GM18867 (cell line): Measurements from ENCODE around the gene AUNIP.
"Not testable (repeated sequence)": the region's sequence is repeated elsewhere in the genome, so short reads cannot be mapped to it uniquely, and the experiment has no call there.

Experiments
- ATAC-seq: cut with Tn5 transposase; IDR thresholded peaks from one replicate; pipeline ENCODE4 v1.9.1; 2021; ENCODE audit warnings: mild to moderate bottlenecking, moderate library complexity; ENCODE audit not compliant: unreplicated experiment

AUNIP gene

DNA sequence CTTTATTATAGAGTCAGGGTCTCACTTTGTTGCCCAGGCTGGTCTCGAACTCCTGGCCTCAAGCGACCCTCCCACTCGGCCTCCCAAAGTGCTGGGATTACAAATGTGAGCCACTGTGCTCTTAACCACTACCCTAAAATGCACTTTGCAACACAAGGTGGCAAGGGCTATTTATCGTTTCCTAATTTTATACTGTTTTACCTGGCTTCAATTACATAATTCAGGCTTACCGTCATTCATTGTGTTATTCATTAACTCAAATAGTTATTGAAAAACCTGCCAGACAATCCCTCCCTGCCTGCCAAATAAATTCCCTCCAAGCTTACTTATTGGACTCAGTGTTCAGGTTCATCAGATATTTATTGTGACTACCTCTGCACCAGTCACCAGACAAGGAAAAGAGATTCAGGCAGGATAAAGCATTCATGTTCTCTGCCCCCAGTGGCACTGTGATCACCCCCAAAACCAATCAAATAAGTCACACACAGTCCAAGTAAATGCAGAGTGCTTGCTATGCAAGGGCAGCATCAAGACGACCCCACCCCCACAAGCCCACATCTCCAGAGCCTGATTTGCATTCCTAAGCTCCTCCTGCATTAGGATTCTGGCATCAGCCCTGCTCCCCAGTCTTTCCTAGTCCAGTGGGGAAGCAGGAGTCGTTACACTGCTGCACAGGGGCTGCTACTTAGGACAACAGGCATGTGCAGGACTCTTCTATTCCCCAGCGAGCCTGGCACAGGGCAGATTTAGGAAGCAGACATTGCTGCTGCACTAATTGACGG, 8.1 kb upstream of the AUNIP start:
- ATAC-seq, result no peak

DNA sequence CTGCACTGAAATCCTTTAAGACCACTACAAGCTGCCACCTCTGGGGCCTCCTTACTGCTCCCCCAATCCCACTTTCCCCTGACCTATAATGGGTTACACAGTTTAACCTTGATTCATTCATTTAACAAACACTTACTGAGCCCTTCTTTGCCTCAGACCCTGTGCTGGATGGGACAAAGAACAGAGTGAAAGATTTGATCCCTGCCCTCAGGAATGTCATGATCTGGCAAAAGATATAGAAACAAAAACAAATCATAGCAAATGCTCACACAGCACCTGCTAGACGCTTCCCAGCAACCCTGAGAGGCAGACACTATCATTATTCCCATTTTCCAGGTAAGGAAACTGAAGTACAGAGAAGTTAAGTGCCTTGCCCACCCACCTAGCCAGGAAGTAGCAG, 7.0 kb upstream of the AUNIP start:
- no peak for ATAC-seq

- ATAC-seq, result no peak
Observed at GRCh38 chr1:25864434-25864833, 5.2 kb upstream of the AUNIP start.

- no peak for ATAC-seq
Observed at GRCh38 chr1:25863486-25864262, 4.4 kb upstream of the AUNIP start.

- ATAC-seq, result no peak
Observed at GRCh38 chr1:25862785-25863485, 3.7 kb upstream of the AUNIP start.

- ATAC-seq, result no peak
Observed at GRCh38 chr1:25861316-25862286, 2.3 kb upstream of the AUNIP start.

GRCh38 chr1:25858494-25858893, 763 bp downstream of the AUNIP start:
- ATAC-seq, result no peak

DNA sequence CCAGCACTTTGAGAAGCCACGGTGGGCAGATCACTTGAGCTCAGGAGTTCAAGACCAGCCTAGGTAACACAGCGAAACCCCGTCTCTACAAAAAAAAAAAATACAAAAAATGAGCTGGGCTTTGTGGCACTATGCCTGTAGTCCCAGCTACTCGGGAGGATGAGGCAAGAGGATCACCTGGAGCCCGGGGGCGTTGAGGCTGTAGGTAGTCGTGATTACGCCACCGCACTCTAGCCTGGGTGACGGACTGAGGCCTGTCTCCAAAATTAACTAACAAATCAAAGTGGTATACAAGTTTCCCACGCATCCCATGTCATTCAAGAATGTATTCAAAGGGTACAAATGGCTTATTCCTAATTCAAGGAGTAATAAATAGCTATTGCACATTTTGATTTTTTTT, 2.4 kb downstream of the AUNIP start:
- no peak for ATAC-seq

GRCh38 chr1:25854554-25854953, 4.7 kb downstream of the AUNIP start:
- no peak for ATAC-seq

- no peak for ATAC-seq
Observed at GRCh38 chr1:25848531-25848930, 10.7 kb downstream of the AUNIP start.

GRCh38 chr1:25847929-25848328, 11.3 kb downstream of the AUNIP start:
- ATAC-seq, result no peak

DNA sequence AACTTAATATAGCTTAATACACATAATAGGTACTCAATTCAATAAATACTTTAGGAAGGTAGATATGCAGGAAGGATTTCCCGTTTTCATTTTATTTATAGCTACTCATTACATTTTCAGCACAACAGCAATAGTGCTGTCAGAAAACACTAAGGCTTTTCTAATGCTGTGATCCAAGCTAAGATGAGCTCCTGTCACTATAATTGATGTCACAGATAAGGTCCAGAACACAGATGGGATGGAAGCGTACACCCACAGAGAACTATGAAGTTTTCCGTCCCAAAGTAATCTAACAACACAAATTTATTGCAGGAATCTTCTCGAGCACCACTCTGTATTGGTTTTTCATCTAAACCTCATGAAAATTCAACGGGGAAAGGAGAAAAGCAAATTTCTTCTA, 13.6 kb downstream of the AUNIP start:
- no peak for ATAC-seq

DNA sequence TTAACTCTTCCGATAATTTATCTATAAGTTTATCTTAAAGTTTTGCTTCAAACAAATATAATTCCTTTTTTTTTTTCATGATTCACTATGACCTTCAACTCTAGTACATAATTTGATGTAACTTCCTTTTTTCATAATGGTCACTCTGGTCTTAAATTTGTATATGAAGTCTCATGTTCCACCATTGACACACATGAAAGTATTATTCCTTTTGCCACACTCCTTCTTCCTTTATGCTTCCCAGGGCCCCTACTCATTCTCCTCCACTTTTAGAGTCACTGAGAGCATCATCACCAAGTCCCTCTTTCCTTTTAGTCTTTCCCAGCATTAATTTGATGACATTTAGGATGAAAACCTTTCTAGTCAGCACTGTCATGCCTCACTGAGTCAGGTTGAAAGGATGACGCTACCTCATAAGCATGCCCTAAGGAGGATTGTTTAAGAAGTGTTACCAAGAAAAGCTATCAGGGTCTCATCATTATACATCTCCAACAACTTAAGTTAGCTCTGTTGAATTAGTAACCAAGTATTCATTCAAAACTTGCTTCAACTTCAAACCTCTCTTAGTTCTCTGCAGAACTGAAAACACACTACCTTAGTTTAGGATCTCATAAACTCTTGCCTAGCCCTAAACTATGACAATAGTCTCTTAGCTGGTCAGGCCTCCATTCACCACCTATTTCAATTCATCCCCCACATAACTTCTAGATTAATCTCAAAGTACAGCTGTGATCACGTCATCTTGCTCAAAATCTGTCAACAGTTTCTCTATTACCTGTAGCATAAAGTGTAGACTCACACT, 14.5 kb downstream of the AUNIP start:
- ATAC-seq, result no peak

- ATAC-seq, result no peak
Observed at GRCh38 chr1:25843483-25843882, 15.8 kb downstream of the AUNIP start.

- not testable (repeated sequence) for ATAC-seq
Observed at GRCh38 chr1:25839808-25840207, 19.4 kb downstream of the AUNIP start.

- ATAC-seq, result no peak
Observed at GRCh38 chr1:25837262-25837875, 21.9 kb downstream of the AUNIP start.

DNA sequence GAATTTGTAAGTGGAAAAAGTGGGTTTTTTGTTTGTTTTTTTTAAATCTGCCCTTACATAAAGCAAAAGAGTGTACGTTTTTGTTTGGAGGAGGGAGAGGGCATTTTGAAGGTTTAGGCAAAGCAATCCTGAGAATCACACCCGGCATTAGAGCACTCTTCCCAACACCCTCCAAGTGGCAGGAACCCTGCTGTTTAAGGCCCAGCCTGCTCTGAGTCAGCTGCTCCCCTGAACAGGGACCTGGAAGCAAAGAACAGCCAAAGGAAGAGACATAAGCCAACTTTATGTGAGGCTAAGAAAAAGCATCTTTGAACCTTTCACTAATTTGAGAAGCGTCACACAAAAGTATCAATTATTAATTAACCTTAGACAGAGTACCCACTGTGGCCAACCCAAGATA, 22.6 kb downstream of the AUNIP start:
- no peak for ATAC-seq

DNA sequence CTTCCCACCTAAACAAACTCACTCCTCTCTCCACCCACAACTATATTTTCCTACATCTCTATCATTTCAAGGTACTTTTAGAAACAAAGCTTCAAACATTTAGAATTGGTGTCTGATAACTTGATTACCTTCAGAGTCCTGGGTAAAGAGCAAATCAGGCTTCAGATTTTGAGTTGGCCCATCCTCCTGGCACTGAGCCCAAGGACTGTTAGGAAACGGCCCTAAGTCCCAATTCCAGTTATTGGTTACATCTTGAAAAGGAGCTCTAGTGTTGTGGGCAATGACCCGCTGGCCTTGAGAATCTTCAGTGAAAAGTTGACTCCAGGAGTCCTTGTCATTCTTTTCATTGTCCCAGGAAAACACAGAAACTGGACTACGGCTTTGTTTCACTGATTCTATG, 24.4 kb downstream of the AUNIP start:
- no peak for ATAC-seq

- ATAC-seq, result no peak
Observed at GRCh38 chr1:25833158-25833557, 26.1 kb downstream of the AUNIP start.
